IMR-90 (cell line): ENCODE measurements around the gene TCF19. TPM values are rescaled to one million over a fixed set of nuclear protein-coding genes. Genes with fewer than 3 reads are reported as not detected.

ENCODE experiments used
- ATAC-seq: fragments of 200-7000 bp; cut with Tn5 transposase; 2 replicates; pipeline ENCODE4 v1.9.1; 2020; ENCODE audit warnings: low read depth, mild to moderate bottlenecking, moderate library complexity
- BruUV-seq: library from RNA; stranded (reverse); fragments of 400-500 nt; replicated peaks from 2 replicates; lab custom pipeline; 2021; lab: Mats Ljungman, UMichigan
- CTCF ChIA-PET: fragments of 300-600 bp; formaldehyde crosslinking; extraction: SDS; loops from one replicate; lab custom pipeline; 2021; ENCODE audit warnings: antibody characterized with exemption; lab: Yijun Ruan, JAX
- POLR2A ChIA-PET: fragments of 300-600 bp; sonication (Branson Sonifier 250); formaldehyde crosslinking; loops from one replicate; lab custom pipeline; 2022; ENCODE audit warnings: antibody characterized with exemption; ENCODE audit not compliant: unreplicated experiment; lab: Charles Lee
- DNase-seq: peaks from one replicate; pipeline ENCODE4 v3.0.0; 2013
- H2AFZ ChIP-seq: replicated peaks from 2 replicates; pipeline ENCODE3; 2013; ENCODE audit warnings: low read length, mild to moderate bottlenecking; ENCODE audit not compliant: poor library complexity
- H2AK5ac ChIP-seq: 2 replicates; pipeline ENCODE4 v1.6.1; 2013; ENCODE audit warnings: low read depth, low read length, inconsistent platforms
- H2AK9ac ChIP-seq: replicated peaks from 2 replicates; pipeline ENCODE3; 2013; ENCODE audit warnings: mild to moderate bottlenecking, low read depth, low read length, moderate library complexity; ENCODE audit not compliant: poor library complexity
- H2BK120ac ChIP-seq: 2 replicates; pipeline ENCODE4 v1.6.1; 2013; ENCODE audit warnings: low read depth, low read length, inconsistent platforms
- H2BK15ac ChIP-seq: 3 replicates; pipeline ENCODE4 v1.6.1; 2013; ENCODE audit warnings: low read depth, low read length, inconsistent platforms
- H2BK20ac ChIP-seq: 2 replicates; pipeline ENCODE4 v1.6.1; 2013; ENCODE audit warnings: low read depth, mild to moderate bottlenecking, inconsistent platforms, low read length, moderate library complexity
- H2BK5ac ChIP-seq: 2 replicates; pipeline ENCODE4 v1.6.1; 2013; ENCODE audit warnings: mild to moderate bottlenecking, low read depth, low read length, inconsistent platforms; ENCODE audit not compliant: poor library complexity, severe bottlenecking
- H3K14ac ChIP-seq: replicated peaks from 2 replicates; pipeline ENCODE4 v1.6.1; 2013; ENCODE audit warnings: low read depth, low read length, inconsistent platforms
- H3K18ac ChIP-seq: 2 replicates; pipeline ENCODE4 v1.6.1; 2013; ENCODE audit warnings: low read depth, low read length, control low read depth
- H3K23ac ChIP-seq: 2 replicates; pipeline ENCODE4 v1.6.1; 2013; ENCODE audit warnings: low read depth, low read length, inconsistent platforms
- H3K27ac ChIP-seq: 2 replicates; pipeline ENCODE4 v1.5.1; 2013; ENCODE audit warnings: mild to moderate bottlenecking, control low read depth, low read length; ENCODE audit not compliant: insufficient read depth
- H3K27me3 ChIP-seq: 2 replicates; pipeline ENCODE4 v1.6.1; 2013; ENCODE audit warnings: low read length; ENCODE audit not compliant: control insufficient read depth, insufficient read depth
- H3K36me3 ChIP-seq: 2 replicates; pipeline ENCODE4 v1.6.1; 2013; ENCODE audit warnings: low read length, mixed read lengths; ENCODE audit not compliant: control insufficient read depth, insufficient read depth
- H3K4ac ChIP-seq: 2 replicates; pipeline ENCODE4 v1.6.1; 2013; ENCODE audit warnings: low read depth, low read length, inconsistent platforms
- H3K4me1 ChIP-seq: 2 replicates; pipeline ENCODE4 v1.6.1; 2013; ENCODE audit warnings: low read length, mixed read lengths; ENCODE audit not compliant: control insufficient read depth, insufficient read depth
- H3K4me2 ChIP-seq: 2 replicates; pipeline ENCODE4 v1.6.1; 2013; ENCODE audit warnings: low read depth, mild to moderate bottlenecking, control low read depth, low read length, moderate library complexity
- H3K4me3 ChIP-seq: 2 replicates; pipeline ENCODE4 v1.5.1; 2013; ENCODE audit warnings: low read depth, mild to moderate bottlenecking, control low read depth, low read length, moderate library complexity; ENCODE audit not compliant: insufficient read depth
- H3K56ac ChIP-seq: 2 replicates; pipeline ENCODE4 v1.6.1; 2013; ENCODE audit warnings: low read length, inconsistent platforms; ENCODE audit not compliant: insufficient read depth; ENCODE audit errors: extremely low read depth
- H3K79me1 ChIP-seq, 2 experiments: 2 replicates each; pipeline ENCODE4 v1.6.1; 2013; ENCODE audit warnings: low read length in 2 of 2, inconsistent platforms in 1 of 2, low read depth in 1 of 2
- H3K9ac ChIP-seq: 2 replicates; pipeline ENCODE4 v1.6.1; 2013; ENCODE audit warnings: low read depth, low read length, control low read depth
- H3K9me1 ChIP-seq: 2 replicates; pipeline ENCODE4 v1.6.1; 2013; ENCODE audit warnings: low read length, inconsistent platforms; ENCODE audit not compliant: insufficient read depth
- H3K9me3 ChIP-seq: 2 replicates; pipeline ENCODE4 v1.6.1; 2013; ENCODE audit warnings: low read length; ENCODE audit not compliant: control insufficient read depth, insufficient read depth
- H4K20me1 ChIP-seq: 2 replicates; pipeline ENCODE4 v1.6.1; 2013; ENCODE audit warnings: low read length, inconsistent platforms; ENCODE audit not compliant: insufficient read depth
- H4K5ac ChIP-seq: 2 replicates; pipeline ENCODE4 v1.6.1; 2013; ENCODE audit warnings: mild to moderate bottlenecking, low read depth, low read length, control low read depth
- H4K8ac ChIP-seq, 2 experiments: 2 replicates each; pipeline ENCODE4 v1.6.1; 2013; ENCODE audit warnings: low read depth in 2 of 2, low read length in 2 of 2, control low read depth in 1 of 2, inconsistent platforms in 1 of 2
- H4K91ac ChIP-seq: 2 replicates; pipeline ENCODE4 v1.6.1; 2013; ENCODE audit warnings: low read depth, low read length, inconsistent platforms; ENCODE audit not compliant: insufficient read depth
- BHLHE40 ChIP-seq: fragments of 150-350 bp; IDR thresholded peaks from 2 replicates; pipeline ENCODE4 v1.6.1; 2016; ENCODE audit warnings: mild to moderate bottlenecking, low read depth, low read length
- CEBPB ChIP-seq: IDR thresholded peaks from 2 replicates; pipeline ENCODE4 v1.6.1; 2012; ENCODE audit warnings: low read depth, low read length, improper control_type of control experiment
- CHD1 ChIP-seq: IDR thresholded peaks from 2 replicates; pipeline ENCODE4 v1.6.1; 2012; ENCODE audit warnings: low read depth, low read length, improper control_type of control experiment
- CTCF ChIP-seq: conservative IDR thresholded peaks from 2 replicates; pipeline ENCODE4 v1.5.1; 2012; ENCODE audit warnings: mild to moderate bottlenecking, low read depth, low read length, improper control_type of control experiment
- FOS ChIP-seq: fragments of 150-350 bp; IDR thresholded peaks from 2 replicates; pipeline ENCODE4 v1.6.1; 2016; ENCODE audit warnings: low read depth, low read length
- MAFK ChIP-seq: IDR thresholded peaks from 2 replicates; pipeline ENCODE4 v1.6.1; 2012; ENCODE audit warnings: low read depth, low read length, improper control_type of control experiment
- MXI1 ChIP-seq: IDR thresholded peaks from 2 replicates; pipeline ENCODE4 v1.6.1; 2012; ENCODE audit warnings: low read depth, mild to moderate bottlenecking, low read length, moderate library complexity, borderline replicate concordance
- NFE2L2 ChIP-seq: fragments of 150-350 bp; IDR thresholded peaks from 2 replicates; pipeline ENCODE4 v1.6.1; 2016; ENCODE audit warnings: low read depth, mild to moderate bottlenecking, low read length
- RCOR1 ChIP-seq: IDR thresholded peaks from 2 replicates; pipeline ENCODE4 v1.6.1; 2012; ENCODE audit warnings: mild to moderate bottlenecking, low read length, improper control_type of control experiment; ENCODE audit not compliant: insufficient replicate concordance
- RFX5 ChIP-seq: IDR thresholded peaks from 2 replicates; pipeline ENCODE4 v1.8.0; 2012; ENCODE audit warnings: low read depth, mild to moderate bottlenecking, low read length, moderate library complexity
- SMC3 ChIP-seq: fragments of 150-350 bp; IDR thresholded peaks from 2 replicates; pipeline ENCODE4 v1.6.1; 2016; ENCODE audit warnings: low read depth, mild to moderate bottlenecking, antibody characterized with exemption, low read length, moderate library complexity
- WGBS, 2 experiments: methylation state at CpG; one replicate each; pipeline versions ENCODE4 v1.1.5 to v1.1.7; 2013; ENCODE audit warnings: missing lambda C conversion rate in 2 of 2; ENCODE audit not compliant: insufficient read length in 1 of 2; ENCODE audit errors: extremely low coverage in 2 of 2; 5-methylcytosine and 5-hydroxymethylcytosine counted together
- dilution Hi-C: fragments of 300-500 bp; cut with HindIII; formaldehyde crosslinking; loops from one replicate; pipeline ENCODE4 v1.14.3; 2018; ENCODE audit warnings: low sequenced_read_pairs; ENCODE audit not compliant: unreplicated experiment
- in situ Hi-C: fragments of 300-500 bp; cut with MboI; formaldehyde crosslinking; loops from 3 replicates; pipeline ENCODE4 v1.14.3; 2019; ENCODE audit warnings: low sequenced_read_pairs, inconsistent platforms, mixed read lengths
- intact Hi-C: fragments of 100-400 bp; cut with micrococcal nuclease; formaldehyde crosslinking; loops from 2 replicates; pipeline ENCODE4 v1.10.0; 2022
- polyA plus RNA-seq, 3 experiments: library from polyadenylated mRNA; depleted of rRNA; stranded (reverse); fragments of >200 nt; gene quantifications; 2 replicates each; pipeline ENCODE4 v1.2.3, GENCODE V29; 2012; ENCODE audit warnings: low replicate concordance in 1 of 3
- total RNA-seq: library from RNA; depleted of rRNA; stranded (reverse); fragments of >200 nt; gene quantifications from 2 replicates; pipeline ENCODE4 v1.2.3, GENCODE V29; 2012
- TF ChIP-seq, protein P1 (sequence below): fragments of 150-350 bp; IDR thresholded peaks from 2 replicates; pipeline ENCODE4 v1.6.1; 2016; ENCODE audit warnings: low read depth, mild to moderate bottlenecking, low read length, moderate library complexity, borderline replicate concordance

Gene TCF19
- total and polyA plus RNA-seq, 2 of the 4 experiments (the other 2 are of a cell fraction): 13.1 to 14.2 TPM

- Histone ChIP-seq H3K4me1 (no peaks in the 10 kb centered on the region), H3K27ac (no peak overlapping the region), H3K9ac (no peak overlapping the region), H3K4ac (no peak overlapping the region), H4K8ac (no peak overlapping the region), H3K23ac (no peak overlapping the region), H2BK15ac (no peak overlapping the region), H2BK5ac (no peak overlapping the region), H4K91ac (no peak overlapping the region), H3K4me3 (no peak overlapping the region), H2BK120ac (no peak overlapping the region), H3K36me3 (no peaks in the 10 kb centered on the region), H3K27me3 (peaks cover 11% of the 10 kb centered on the region), H4K20me1 (no peaks in the 10 kb centered on the region; the same call in 1 of the 2 replicates), H3K4me2 (no peak overlapping the region), H2AFZ (no peak overlapping the region), H2AK9ac (no peak overlapping the region), H3K9me1 (no peaks in the 10 kb centered on the region), H3K9me3 (no peaks in the 10 kb centered on the region), H2AK5ac (no peak overlapping the region), H3K79me1 (no peaks in the 10 kb centered on the region), H2BK20ac (no peak overlapping the region), H3K14ac (no peak overlapping the region), H4K5ac (no peak overlapping the region), H3K56ac (no peak overlapping the region), H3K18ac (no peak overlapping the region)
- ChIA-PET POLR2A (no interaction called here), CTCF (no interaction called here)
- WGBS, 2 experiments: no CpG with 5 or more reads among the region's 4 CpGs
- intact Hi-C loops: no loop called here
- ATAC-seq (no peak), DNase-seq (no peak)
- no TSS peak for BruUV-seq
- in situ Hi-C loops: no loop called here
- dilution Hi-C loops: no loop called here
- TF ChIP-seq BHLHE40: no peak
- TF ChIP-seq, protein P1, sequence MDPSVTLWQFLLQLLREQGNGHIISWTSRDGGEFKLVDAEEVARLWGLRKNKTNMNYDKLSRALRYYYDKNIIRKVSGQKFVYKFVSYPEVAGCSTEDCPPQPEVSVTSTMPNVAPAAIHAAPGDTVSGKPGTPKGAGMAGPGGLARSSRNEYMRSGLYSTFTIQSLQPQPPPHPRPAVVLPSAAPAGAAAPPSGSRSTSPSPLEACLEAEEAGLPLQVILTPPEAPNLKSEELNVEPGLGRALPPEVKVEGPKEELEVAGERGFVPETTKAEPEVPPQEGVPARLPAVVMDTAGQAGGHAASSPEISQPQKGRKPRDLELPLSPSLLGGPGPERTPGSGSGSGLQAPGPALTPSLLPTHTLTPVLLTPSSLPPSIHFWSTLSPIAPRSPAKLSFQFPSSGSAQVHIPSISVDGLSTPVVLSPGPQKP: no peak
- TF ChIP-seq MXI1: no peak
- TF ChIP-seq SMC3: no peak
- TF ChIP-seq NFE2L2: no peak
- TF ChIP-seq CHD1: no peak
- TF ChIP-seq RFX5: no peak
- TF ChIP-seq CEBPB: no peak
- TF ChIP-seq RCOR1: no peak
- TF ChIP-seq MAFK: no peak
- no peak for TF ChIP-seq FOS
- no peak for TF ChIP-seq CTCF
Measured at GRCh38 chr6:31129130-31129529, 29.3 kb upstream of the TCF19 start.
